GM21360 (cell line): Measurements from ENCODE around the gene ZNF609.

Experiments
- ATAC-seq: cut with Tn5 transposase; IDR thresholded peaks from one replicate; pipeline ENCODE4 v1.9.1; 2021; ENCODE audit warnings: mild to moderate bottlenecking, moderate library complexity; ENCODE audit not compliant: unreplicated experiment

The ZNF609 gene

GRCh38 chr15:64460206-64460723 is at the start of gene ZNF609:
ZNF609 (plus strand) TSS chr15:64460578; CDS start chr15:64499420, 38,842 bp downstream.
- ATAC-seq: peak; percentile 57

- ATAC-seq: no peak
These were observed 48.2 kb upstream of the ZNF609 start for GRCh38 chr15:64412216-64412615.

GRCh38 chr15:64422697-64423096 is 37.7 kb upstream of the ZNF609 start:
- no peak for ATAC-seq

GRCh38 chr15:64423970-64424369 is 36.4 kb upstream of the ZNF609 start:
- no peak for ATAC-seq

GRCh38 chr15:64425221-64425620 is 35.2 kb upstream of the ZNF609 start:
- ATAC-seq: no peak

- no peak for ATAC-seq
These were observed 33.4 kb upstream of the ZNF609 start for GRCh38 chr15:64426845-64427465.

- no peak for ATAC-seq
These were observed 30.9 kb upstream of the ZNF609 start for GRCh38 chr15:64429448-64429847.

GRCh38 chr15:64430000-64430735 is 30.2 kb upstream of the ZNF609 start:
- no peak for ATAC-seq

- no peak for ATAC-seq
These were observed 22.4 kb upstream of the ZNF609 start for GRCh38 chr15:64437982-64438381.

- no peak for ATAC-seq
These were observed 21.5 kb upstream of the ZNF609 start for GRCh38 chr15:64438653-64439447.

- no peak for ATAC-seq
These were observed 18.5 kb upstream of the ZNF609 start for GRCh38 chr15:64441852-64442251.

GRCh38 chr15:64443016-64443415 is 17.4 kb upstream of the ZNF609 start:
- no peak for ATAC-seq

GRCh38 chr15:64443747-64444621 is 16.4 kb upstream of the ZNF609 start:
- ATAC-seq: peak; percentile 74

- ATAC-seq: no peak
These were observed 15.5 kb upstream of the ZNF609 start for GRCh38 chr15:64444836-64445235.

GRCh38 chr15:64447536-64448315 is 12.7 kb upstream of the ZNF609 start:
- no peak for ATAC-seq

GRCh38 chr15:64452988-64453688 is 7.2 kb upstream of the ZNF609 start:
- ATAC-seq: no peak

- ATAC-seq: no peak
These were observed 6.7 kb upstream of the ZNF609 start for GRCh38 chr15:64453689-64454037.

GRCh38 chr15:64454282-64454681 is 6.1 kb upstream of the ZNF609 start:
- ATAC-seq: no peak

- ATAC-seq: no peak
These were observed 4.4 kb upstream of the ZNF609 start for GRCh38 chr15:64455961-64456371.
